ENCODE data around the gene PRKCA. TPM values are rescaled to one million over a fixed set of nuclear protein-coding genes. Genes with fewer than 3 reads are reported as not detected.

PRKCA gene
- total RNA-seq, 1 donor from 2014 or later: 4.3 TPM

DNA sequence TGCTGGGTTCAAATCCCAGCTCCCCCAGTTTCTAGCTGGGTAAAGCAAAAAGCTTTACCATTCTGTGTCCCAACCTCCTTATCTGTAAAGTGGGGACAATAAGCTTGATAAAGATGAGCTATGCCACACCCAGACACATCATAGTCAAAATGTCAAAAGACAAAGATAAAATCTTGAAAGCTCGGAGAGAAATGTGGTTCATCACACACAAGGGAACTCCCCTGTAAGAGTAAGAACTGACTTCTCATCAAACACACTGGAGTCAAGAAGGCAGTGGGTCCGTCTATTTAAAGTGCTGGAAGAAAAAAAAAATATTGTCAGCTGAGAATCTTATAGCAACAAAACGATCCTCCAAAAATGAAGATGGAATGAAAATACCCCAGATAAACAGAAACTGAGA, 557.8 kb downstream of the PRKCA start:
- no peak for DNase-seq (ENCODE audit: low spot score)

Other genes starting within 250 kb of the PRKCA start
- 131 TPM for gene CEP112, start 110.5 kb upstream of the PRKCA start, total RNA-seq (ENCODE audit: insufficient read depth, low replicate concordance)
- gene APOH, start 73.2 kb upstream of the PRKCA start, total RNA-seq (ENCODE audit: insufficient read depth, low replicate concordance): not detected

Data from umbilical cord (tissue), 2 donors.